DMS153 (cell line): ENCODE data around the gene UNC5CL.
"Not testable (repeated sequence)": the region's sequence is repeated elsewhere in the genome, so short reads cannot be mapped to it uniquely, and the experiment has no call there.

Experiments
- DNase-seq: peaks from one replicate; lab custom pipeline; 2025; lab: John Stamatoyannopoulos, UW

Gene UNC5CL

GRCh38 chr6:41006980-41007379 is 32.0 kb downstream of the UNC5CL start:
- DNase-seq, result not testable (repeated sequence)

- peak; percentile 6 for DNase-seq
These were observed 32.8 kb downstream of the UNC5CL start for GRCh38 chr6:41006217-41006616.

GRCh38 chr6:41002168-41002567 is 36.9 kb downstream of the UNC5CL start:
- no peak for DNase-seq

DNA sequence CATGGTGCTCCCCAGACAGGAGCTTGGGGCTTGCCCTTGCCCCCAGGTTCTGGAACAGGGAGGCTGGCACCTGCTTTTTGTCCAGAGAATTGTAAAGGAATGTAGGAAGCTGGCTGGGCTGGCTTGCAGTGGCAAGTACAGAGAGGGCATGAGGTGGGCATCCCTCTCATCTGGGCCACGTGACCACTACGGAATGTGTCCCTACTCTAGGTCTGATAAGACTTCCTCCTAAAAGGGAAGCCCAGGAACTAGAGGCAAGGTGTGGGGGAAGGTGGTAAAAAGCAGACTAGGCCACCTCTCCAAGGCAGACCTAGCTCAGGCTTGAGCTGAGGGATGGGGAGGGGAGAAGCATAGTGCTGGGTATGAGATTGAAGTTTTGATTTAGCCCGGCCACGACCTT is 38.8 kb downstream of the UNC5CL start:
- DNase-seq, result no peak

DNA sequence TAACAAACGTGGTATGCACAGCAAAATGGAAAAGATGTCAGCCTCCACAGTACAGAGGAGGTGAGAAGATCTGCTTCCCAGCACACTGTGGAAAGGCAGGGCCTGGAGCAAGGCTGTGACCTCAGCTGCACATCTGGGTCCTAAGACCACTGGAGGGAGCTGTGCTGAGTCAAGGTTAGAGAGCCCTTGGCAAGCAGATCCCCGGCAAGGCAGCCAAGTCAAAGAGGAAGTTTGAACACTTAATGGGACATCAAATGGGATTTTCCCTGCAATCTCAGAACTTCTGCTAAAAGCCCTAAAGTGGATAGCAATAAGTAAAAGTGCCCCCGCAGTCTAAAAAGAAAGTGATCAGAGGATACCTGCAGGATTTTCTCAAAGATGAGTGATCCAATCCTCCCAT is 39.5 kb downstream of the UNC5CL start:
- peak; percentile 44 for DNase-seq

DNA sequence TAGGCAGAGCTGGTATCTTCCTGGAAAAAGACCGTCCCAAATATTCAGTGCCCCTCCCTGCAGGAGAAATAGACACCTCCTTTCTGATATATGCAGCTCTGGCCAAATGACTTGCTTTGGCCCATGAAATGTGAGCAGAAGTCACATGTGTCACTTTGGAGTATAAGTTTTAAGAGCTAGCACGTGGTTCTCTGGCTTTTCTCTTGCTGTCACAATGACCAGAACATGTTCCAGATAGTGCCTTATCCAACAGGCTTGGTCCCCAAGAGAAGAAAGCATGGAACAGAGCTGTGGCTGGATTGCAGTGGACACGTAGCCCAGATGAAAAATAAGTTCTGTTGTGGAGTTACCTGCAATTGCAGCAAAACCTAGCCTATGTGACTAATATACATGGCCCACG is 40.4 kb downstream of the UNC5CL start:
- DNase-seq, result no peak

DNA sequence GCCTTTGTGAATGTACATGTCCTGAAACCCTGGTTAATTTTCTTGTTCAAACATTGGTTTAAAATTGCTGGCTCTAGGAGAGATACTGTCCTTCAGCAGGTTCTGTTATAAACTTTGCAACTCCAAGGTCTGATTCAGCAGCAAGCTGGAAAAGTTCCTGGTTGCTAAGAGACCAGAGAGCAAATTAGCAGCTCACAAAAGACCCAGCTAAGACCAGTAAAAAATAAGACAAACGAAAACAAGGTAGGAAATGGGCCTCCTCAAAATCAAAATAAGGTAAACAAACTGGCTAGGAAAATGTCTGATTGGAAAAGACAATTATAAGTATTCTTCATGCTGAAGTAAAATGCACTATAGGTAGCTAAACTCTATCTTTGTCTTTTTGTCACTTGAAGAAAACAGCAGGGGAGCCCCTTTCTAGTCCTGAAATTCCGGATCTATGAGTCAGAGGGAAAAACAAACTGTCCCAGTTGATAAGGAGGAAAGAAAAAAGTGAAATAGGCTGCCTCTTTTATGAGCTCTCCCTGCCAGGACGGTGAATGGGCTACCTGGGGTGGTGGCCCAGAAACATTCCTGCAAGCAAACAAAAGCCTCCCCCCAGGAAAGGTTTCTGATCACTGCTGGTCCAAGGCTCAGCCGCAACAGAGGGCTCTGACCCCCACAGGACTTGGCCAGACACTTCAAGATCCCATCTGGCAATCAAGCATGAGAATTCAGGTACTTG is 41.6 kb downstream of the UNC5CL start:
- peak; percentile 45 for DNase-seq

- peak; percentile 69 for DNase-seq
These were observed 42.3 kb downstream of the UNC5CL start for GRCh38 chr6:40996591-40997233.

- DNase-seq, result no peak
These were observed 46.3 kb downstream of the UNC5CL start for GRCh38 chr6:40992746-40993145.

DNA sequence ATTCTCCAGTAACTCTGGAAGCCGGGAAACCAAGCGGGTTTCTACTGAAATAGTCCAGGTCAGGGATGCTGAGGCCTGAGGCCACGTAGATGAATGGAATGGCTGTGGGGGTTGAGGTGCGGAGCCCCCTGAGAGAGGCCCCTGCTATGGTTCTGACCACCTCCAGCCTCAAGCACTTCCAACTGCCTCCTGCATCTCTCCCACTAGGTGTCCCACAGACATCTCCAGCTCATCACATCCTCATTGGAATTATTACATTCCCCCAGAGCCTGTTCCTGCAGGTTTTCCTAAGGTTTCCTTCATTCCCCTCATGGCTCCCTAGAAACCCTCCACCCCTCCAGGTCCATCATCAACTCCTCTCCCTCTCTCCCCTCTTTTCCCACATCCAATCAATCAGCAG is 48.7 kb downstream of the UNC5CL start:
- DNase-seq, result no peak

GRCh38 chr6:40989204-40990169 is 49.5 kb downstream of the UNC5CL start:
- no peak for DNase-seq

DNA sequence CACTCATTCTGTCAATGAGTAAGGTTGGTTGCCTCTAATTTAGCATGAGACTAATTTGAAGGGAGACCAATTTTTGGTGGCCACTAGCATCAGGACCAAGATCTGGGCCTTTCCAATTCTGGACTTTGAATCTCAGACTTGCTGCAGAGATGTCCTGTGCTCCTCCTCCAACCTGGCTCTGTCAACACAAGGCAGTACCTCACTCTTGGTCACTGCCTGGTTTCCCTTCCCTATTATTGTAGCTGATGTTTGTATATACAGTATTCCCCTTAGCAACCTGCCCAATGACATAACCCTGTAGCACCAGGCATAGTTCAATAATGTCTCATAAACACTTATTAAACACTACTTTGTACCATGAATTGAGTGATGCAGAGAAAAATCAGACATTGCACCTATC is 50.4 kb downstream of the UNC5CL start:
- DNase-seq, result peak; percentile 6

GRCh38 chr6:40986921-40987819 is 51.9 kb downstream of the UNC5CL start:
- DNase-seq, result no peak

DNA sequence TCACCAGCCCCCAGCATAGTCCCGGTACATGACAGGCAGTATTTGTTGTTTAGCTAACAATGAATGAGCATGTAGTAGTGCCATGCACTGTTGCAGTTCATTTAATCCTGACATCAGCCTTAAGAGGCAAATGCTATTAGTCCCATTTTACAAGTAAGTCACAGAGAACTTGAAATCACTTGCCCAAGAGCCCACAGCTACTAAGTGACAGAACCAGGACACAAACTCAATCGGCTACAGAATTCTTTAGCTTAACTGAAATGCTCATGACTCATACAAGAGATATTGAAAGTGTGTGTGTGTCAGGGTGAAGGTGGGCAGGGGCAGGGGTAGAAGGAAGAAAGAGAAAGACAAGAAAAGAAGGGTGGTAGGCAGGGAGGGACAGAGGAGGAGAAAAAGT is 52.7 kb downstream of the UNC5CL start:
- DNase-seq, result no peak

DNA sequence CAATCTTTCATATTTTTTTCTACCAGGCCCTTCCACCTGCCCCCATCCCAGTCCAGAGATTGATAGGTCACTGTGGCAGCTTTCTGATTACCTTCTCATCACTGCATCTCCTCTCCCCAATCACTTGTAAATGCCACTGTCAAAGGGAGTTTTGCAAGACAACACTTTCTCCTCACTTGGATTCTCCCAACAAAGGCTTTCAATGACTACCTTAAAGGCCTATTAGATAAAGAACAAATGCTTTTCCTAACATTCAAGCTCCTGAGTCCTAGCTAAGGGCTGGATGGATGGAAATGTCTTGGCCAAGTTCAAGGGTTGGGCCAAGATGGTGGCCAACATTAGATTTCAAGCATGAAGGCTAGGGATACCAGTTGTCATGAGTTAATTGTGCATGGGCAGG is 55.3 kb downstream of the UNC5CL start:
- no peak for DNase-seq

DNA sequence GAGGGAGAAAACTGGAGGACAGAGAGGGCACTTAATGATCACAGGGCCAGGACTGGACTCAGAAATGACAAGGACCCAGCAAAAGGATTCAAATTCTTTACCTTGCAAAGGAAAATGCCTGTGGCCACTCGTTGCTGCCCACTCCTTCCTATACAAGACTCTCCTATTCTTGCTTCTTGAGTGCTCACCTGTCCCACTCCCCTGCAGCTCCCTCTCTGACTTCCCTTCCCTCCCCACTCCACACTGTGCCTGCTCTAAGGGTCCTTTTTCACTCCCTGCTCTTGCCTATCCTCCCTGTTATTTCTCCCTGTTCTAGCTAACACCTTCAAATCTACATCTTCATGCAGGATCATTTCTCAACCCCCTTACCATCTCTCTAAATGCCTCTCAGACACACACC is 56.1 kb downstream of the UNC5CL start:
- DNase-seq, result no peak

DNA sequence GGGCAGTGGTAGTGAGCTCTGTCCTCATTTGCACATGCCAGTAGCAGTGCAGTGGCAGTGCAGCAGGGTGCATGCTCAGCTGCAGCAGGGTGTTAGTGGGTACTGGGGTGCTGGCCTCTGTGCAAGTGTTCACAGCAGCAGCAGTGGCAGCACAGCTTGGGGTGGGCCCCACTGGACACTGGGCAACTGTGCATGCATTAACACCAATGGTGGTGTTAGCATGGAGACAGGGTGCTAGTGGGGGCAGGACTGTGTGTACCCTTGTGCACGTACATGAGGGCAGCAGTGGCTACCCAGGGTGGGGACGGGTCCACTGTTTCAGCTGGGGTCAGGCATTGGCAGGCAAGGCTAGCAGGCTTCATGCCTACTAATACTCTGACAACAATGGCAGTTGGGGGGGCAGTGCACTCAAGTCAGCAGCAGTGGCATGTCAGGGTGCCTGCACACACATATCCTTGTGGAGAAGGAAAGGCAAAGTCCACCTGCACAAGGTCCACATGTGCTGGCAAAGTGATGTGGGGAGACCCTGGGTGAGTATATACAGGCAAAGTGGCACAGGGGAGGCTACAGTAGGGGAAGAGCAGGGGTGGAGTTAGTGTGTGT is 60.2 kb downstream of the UNC5CL start:
- DNase-seq, result no peak

DNA sequence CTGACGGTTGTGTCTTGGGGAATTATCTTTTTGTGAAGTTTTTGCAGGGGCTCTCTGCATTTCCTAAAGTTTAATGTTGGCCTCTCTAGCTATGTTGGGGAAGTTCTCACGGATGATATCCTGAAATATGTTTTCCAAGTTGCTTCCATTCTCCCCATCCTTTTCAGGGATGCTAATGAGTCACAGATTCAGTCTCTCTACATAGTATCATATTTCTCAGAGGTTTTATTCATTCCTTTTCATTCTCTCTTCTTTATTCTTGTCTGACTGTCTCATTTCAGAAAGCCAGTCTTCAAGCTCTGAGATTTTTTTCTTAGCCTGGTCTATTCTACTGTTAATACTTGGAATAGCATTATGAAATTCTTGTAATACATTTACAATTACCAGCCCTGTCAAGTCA is 61.3 kb downstream of the UNC5CL start:
- DNase-seq, result no peak

- no peak for DNase-seq
These were observed 61.9 kb downstream of the UNC5CL start for GRCh38 chr6:40977085-40977484.
